GM10266 (cell line): ENCODE measurements around the gene RBKS.

Experiments used
- DNase-seq: peaks from one replicate; pipeline ENCODE4 v3.0.0; 2012; ENCODE audit errors: extremely low spot score
- CTCF ChIP-seq: IDR thresholded peaks from 2 replicates; pipeline ENCODE4 v1.5.1; 2012; ENCODE audit warnings: mild to moderate bottlenecking, low read depth; ENCODE audit not compliant: control insufficient read depth, insufficient read depth; ENCODE audit errors: missing control alignments

Gene RBKS

GRCh38 chr2:27736031-27736889 lies 153.9 kb downstream of the RBKS start:
- no peak for DNase-seq
- no peak for TF ChIP-seq CTCF

- DNase-seq = peak; percentile 65
- TF ChIP-seq CTCF = no peak
These were observed 154.8 kb downstream of the RBKS start for GRCh38 chr2:27735263-27735904.

GRCh38 chr2:27734305-27734704 lies 155.9 kb downstream of the RBKS start:
- no peak for DNase-seq
- TF ChIP-seq CTCF = no peak
